Left ventricle myocardium inferior (tissue), 1 donor: ENCODE data around the gene ARFGEF2. TPM values are rescaled to one million over a fixed set of nuclear protein-coding genes. Genes with fewer than 3 reads are reported as not detected.

Experiments used
- DNase-seq: peaks from one replicate; pipeline ENCODE4 v3.0.0-alpha.2; 2020
- H3K27ac ChIP-seq: fragments of 200-600 bp; replicated peaks from 2 replicates; pipeline ENCODE4 v1.8.0; 2021
- H3K27me3 ChIP-seq: fragments of 200-600 bp; 2 replicates; pipeline ENCODE4 v1.8.0; 2021; ENCODE audit warnings: low read depth
- H3K36me3 ChIP-seq: fragments of 200-600 bp; 2 replicates; pipeline ENCODE4 v1.8.0; 2021
- H3K4me1 ChIP-seq: fragments of 200-600 bp; 2 replicates; pipeline ENCODE4 v1.8.0; 2021
- H3K4me3 ChIP-seq: fragments of 200-600 bp; 2 replicates; pipeline ENCODE4 v1.8.0; 2021; ENCODE audit warnings: mild to moderate bottlenecking, moderate library complexity
- H3K9me3 ChIP-seq: fragments of 200-600 bp; replicated peaks from 2 replicates; pipeline ENCODE4 v1.8.0; 2021
- intact Hi-C: fragments of 100-400 bp; cut with micrococcal nuclease; formaldehyde crosslinking; loops from one replicate; pipeline ENCODE4 v1.11.0; 2022
- total RNA-seq: library from RNA; stranded (reverse); fragmentation: NEBNext Ultra II Directional; extraction: Animal tissue kit (Norgen Biotek cat#: 25700); gene quantifications from one replicate; pipeline ENCODE4 v1.2.1, GENCODE V29; 2021
- TF ChIP-seq, protein P1 (sequence below): fragments of 200-600 bp; IDR thresholded peaks from 2 replicates; pipeline ENCODE4 v1.8.0; 2021; ENCODE audit warnings: antibody characterized with exemption, mild to moderate bottlenecking, borderline replicate concordance
- donor health status: DM: no; HTN: yes; CAD: no; lungs with severe emphysema.

Gene ARFGEF2
- total RNA-seq, 1 donor from 2014 or later: 45.1 TPM

GRCh38 chr20:48951646-48952045, 30.1 kb downstream of the ARFGEF2 start:
- TF ChIP-seq, protein P1, sequence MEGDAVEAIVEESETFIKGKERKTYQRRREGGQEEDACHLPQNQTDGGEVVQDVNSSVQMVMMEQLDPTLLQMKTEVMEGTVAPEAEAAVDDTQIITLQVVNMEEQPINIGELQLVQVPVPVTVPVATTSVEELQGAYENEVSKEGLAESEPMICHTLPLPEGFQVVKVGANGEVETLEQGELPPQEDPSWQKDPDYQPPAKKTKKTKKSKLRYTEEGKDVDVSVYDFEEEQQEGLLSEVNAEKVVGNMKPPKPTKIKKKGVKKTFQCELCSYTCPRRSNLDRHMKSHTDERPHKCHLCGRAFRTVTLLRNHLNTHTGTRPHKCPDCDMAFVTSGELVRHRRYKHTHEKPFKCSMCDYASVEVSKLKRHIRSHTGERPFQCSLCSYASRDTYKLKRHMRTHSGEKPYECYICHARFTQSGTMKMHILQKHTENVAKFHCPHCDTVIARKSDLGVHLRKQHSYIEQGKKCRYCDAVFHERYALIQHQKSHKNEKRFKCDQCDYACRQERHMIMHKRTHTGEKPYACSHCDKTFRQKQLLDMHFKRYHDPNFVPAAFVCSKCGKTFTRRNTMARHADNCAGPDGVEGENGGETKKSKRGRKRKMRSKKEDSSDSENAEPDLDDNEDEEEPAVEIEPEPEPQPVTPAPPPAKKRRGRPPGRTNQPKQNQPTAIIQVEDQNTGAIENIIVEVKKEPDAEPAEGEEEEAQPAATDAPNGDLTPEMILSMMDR: no peak
- intact Hi-C loops: no loop called here
- Histone ChIP-seq H3K9me3 (no peaks in the 10 kb centered on the region), H3K4me3 (no peak overlapping the region), H3K36me3 (peaks cover 96% of the 10 kb centered on the region), H3K27ac (no peak overlapping the region), H3K27me3 (no peaks in the 10 kb centered on the region), H3K4me1 (peaks cover 41% of the 10 kb centered on the region)
- DNase-seq: no peak

GRCh38 chr20:48952656-48953055, 31.1 kb downstream of the ARFGEF2 start:
- TF ChIP-seq, protein P1: no peak
- no peak for DNase-seq
- no peaks in the 10 kb centered on the region for H3K9me3 ChIP-seq
- H3K27ac ChIP-seq: peak overlapping the region; percentile 34
- H3K4me1 ChIP-seq: peaks cover 51% of the 10 kb centered on the region
- peaks cover 96% of the 10 kb centered on the region for H3K36me3 ChIP-seq
- intact Hi-C loops: no loop called here
- H3K4me3 ChIP-seq: no peak overlapping the region
- no peaks in the 10 kb centered on the region for H3K27me3 ChIP-seq

DNA sequence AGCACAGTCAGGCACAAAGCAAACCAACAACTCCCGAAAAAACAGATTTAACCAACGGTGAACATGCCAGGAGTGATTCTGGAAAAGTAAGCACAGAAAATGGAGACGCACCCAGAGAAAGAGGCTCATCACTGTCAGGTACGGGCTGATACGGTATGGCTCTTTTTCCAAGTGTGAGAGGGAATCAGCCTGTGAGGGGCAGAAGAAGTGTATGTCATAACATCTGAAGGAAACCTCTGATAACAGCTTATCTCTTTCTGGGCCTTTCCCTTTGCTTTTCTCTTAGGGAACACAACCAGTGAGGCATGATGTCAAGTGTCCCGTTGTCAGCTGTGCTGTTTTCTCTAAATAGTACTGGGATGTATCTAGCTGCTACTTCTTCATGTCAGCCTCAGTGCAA, 32.1 kb downstream of the ARFGEF2 start:
- TF ChIP-seq, protein P1: no peak
- Histone ChIP-seq H3K36me3 (peaks cover 96% of the 10 kb centered on the region), H3K4me3 (no peak overlapping the region), H3K27me3 (no peaks in the 10 kb centered on the region), H3K9me3 (no peaks in the 10 kb centered on the region), H3K4me1 (peaks cover 56% of the 10 kb centered on the region), H3K27ac (peak overlapping the region; percentile 34)
- intact Hi-C loops: no loop called here
- no peak for DNase-seq

GRCh38 chr20:48956052-48956451, 34.5 kb downstream of the ARFGEF2 start:
- DNase-seq: no peak
- intact Hi-C loops: no loop called here
- no peaks in the 10 kb centered on the region for H3K27me3 ChIP-seq
- no peaks in the 10 kb centered on the region for H3K9me3 ChIP-seq
- TF ChIP-seq, protein P1: no peak
- no peak overlapping the region for H3K27ac ChIP-seq
- H3K36me3 ChIP-seq: peaks cover 93% of the 10 kb centered on the region
- no peak overlapping the region for H3K4me3 ChIP-seq
- peaks cover 41% of the 10 kb centered on the region for H3K4me1 ChIP-seq

DNA sequence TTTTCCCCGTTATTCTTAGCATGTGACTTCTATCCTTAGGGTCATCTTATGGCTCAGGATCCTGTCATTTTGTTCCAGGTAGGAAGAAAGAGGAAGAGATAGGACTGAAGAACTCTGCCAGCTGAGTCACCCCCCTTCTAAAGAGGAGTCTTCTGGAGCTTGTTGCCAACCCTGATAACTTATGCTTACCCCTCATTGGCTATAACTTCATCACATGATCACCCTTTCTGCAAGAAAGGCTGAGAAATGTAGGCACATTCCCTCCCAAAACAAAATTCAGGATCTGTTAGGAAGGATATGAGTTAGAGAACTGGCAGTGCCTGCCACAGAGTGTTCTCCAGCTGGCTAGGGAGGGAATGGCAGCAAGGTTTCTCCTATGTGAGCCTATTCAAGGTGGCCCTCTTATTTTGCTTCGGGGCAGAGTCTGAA, 35.6 kb downstream of the ARFGEF2 start:
- Histone ChIP-seq H3K36me3 (peaks cover 86% of the 10 kb centered on the region), H3K9me3 (no peaks in the 10 kb centered on the region), H3K4me1 (peaks cover 32% of the 10 kb centered on the region), H3K4me3 (no peak overlapping the region), H3K27ac (peak overlapping the region; percentile 75), H3K27me3 (no peaks in the 10 kb centered on the region)
- intact Hi-C loops: no loop called here
- no peak for DNase-seq
- TF ChIP-seq, protein P1: no peak
